Gastrocnemius medialis (tissue), 4 donors: ENCODE data around the gene FKBP1B.

Experiments used
- POLR2A ChIP-seq, 2 donors: fragments of 450-650 bp; IDR thresholded peaks; one replicate each; pipeline ENCODE4 v1.6.1; 2017; ENCODE audit warnings: antibody characterized with exemption in 2 of 2, mild to moderate bottlenecking in 2 of 2, moderate library complexity in 2 of 2
- TF ChIP-seq, protein P1 (sequence below), 5 experiments: fragments of 450-650 bp in 3 of 5; fragments of 200-600 bp in 2 of 5; sonication (generic) in 2 of 5; IDR thresholded peaks in 4 of 5; conservative IDR thresholded peaks in 1 of 5; 1 replicate in 4 of 5; 2 replicates in 1 of 5; pipeline ENCODE4 v1.5.1; 2016 to 2019; ENCODE audit warnings: antibody characterized with exemption in 5 of 5, mild to moderate bottlenecking in 3 of 5, moderate library complexity in 3 of 5

DNA sequence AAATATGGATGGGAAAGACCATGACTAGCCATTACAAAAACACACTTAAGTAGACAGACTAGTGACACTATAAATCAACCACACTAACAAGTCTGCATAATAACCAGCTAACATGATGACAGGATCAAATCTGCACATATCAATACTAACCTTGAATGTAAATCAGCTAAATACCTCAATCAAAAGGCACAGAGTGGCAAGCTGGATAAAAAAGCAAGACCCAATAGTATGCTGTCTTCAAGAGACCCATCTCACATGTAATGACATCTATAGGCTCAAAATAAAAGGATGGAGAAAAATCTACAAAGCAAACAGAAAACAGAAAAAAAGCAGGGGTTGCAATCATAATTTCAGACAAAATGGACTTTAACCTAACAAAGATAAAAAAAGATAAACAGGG lies 57.2 kb downstream of the FKBP1B start:
- no peak for TF ChIP-seq POLR2A (IDR thresholded peaks at IDR 0.05)
- TF ChIP-seq, protein P1, sequence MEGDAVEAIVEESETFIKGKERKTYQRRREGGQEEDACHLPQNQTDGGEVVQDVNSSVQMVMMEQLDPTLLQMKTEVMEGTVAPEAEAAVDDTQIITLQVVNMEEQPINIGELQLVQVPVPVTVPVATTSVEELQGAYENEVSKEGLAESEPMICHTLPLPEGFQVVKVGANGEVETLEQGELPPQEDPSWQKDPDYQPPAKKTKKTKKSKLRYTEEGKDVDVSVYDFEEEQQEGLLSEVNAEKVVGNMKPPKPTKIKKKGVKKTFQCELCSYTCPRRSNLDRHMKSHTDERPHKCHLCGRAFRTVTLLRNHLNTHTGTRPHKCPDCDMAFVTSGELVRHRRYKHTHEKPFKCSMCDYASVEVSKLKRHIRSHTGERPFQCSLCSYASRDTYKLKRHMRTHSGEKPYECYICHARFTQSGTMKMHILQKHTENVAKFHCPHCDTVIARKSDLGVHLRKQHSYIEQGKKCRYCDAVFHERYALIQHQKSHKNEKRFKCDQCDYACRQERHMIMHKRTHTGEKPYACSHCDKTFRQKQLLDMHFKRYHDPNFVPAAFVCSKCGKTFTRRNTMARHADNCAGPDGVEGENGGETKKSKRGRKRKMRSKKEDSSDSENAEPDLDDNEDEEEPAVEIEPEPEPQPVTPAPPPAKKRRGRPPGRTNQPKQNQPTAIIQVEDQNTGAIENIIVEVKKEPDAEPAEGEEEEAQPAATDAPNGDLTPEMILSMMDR (IDR thresholded peaks at IDR 0.05 in 4 of 5, conservative IDR thresholded peaks at IDR 0.05 in 1 of 5), result no peak
